Tibial artery (tissue), 4 donors: ENCODE measurements around the gene MX2.

Experiments
- DNase-seq, 2 donors: peaks; one replicate each; pipeline ENCODE4 v3.0.0-alpha.2; 2019
- H3K27ac ChIP-seq, 2 donors: fragments of 200-600 bp; sonication (generic) in 1 of 2; 1 replicate in 1 of 2; 2 replicates in 1 of 2; pipeline ENCODE4 v1.5.1; 2018 to 2019; ENCODE audit warnings: mild to moderate bottlenecking in 1 of 2
- H3K27me3 ChIP-seq, 2 donors: fragments of 200-600 bp; sonication (generic) in 1 of 2; one replicate each; pipeline versions ENCODE4 v1.5.1 to v1.6.0; 2016 to 2019
- H3K36me3 ChIP-seq, 3 donors: fragments of 200-600 bp; sonication (generic) in 2 of 3; one replicate each; pipeline ENCODE4 v1.5.1; 2016 to 2019; ENCODE audit warnings: mild to moderate bottlenecking in 2 of 3
- H3K4me1 ChIP-seq, 4 donors: fragments of 200-600 bp; sonication (generic) in 2 of 4; 1 replicate in 3 of 4; 2 replicates in 1 of 4; pipeline ENCODE4 v1.5.1; 2016 to 2019
- H3K4me3 ChIP-seq, 2 donors: fragments of 200-600 bp; sonication (generic) in 1 of 2; 1 replicate in 1 of 2; 2 replicates in 1 of 2; pipeline ENCODE4 v1.5.1; 2018 to 2019; ENCODE audit warnings: mild to moderate bottlenecking in 2 of 2
- H3K9me3 ChIP-seq, 3 donors: fragments of 200-600 bp; sonication (generic) in 1 of 3; one replicate each; pipeline ENCODE4 v1.5.1; 2016 to 2019
- CTCF ChIP-seq, 2 experiments: fragments of 200-600 bp in 1 of 2; fragments of 450-650 bp in 1 of 2; IDR thresholded peaks; one replicate each; pipeline ENCODE4 v1.5.1; 2017 to 2019; ENCODE audit warnings: antibody characterized with exemption in 2 of 2, mild to moderate bottlenecking in 1 of 2, moderate library complexity in 1 of 2
- intact Hi-C: fragments of 100-400 bp; cut with DNase I; formaldehyde crosslinking; loops from one replicate; pipeline ENCODE4 v1.15.0; 2023; ENCODE audit warnings: low total_unique reads

Gene MX2

GRCh38 chr21:41360072-41360821, 1.6 kb upstream of the MX2 start:
- H3K27me3 ChIP-seq, result no peaks in the 10 kb centered on the region
- H3K36me3 ChIP-seq, result no peaks in the 10 kb centered on the region
- H3K9me3 ChIP-seq, result no peaks in the 10 kb centered on the region
- no peak overlapping the region for H3K4me3 ChIP-seq
- TF ChIP-seq CTCF (IDR thresholded peaks at IDR 0.05), result no peak
- peak; percentile 72 to 76 for DNase-seq
- H3K4me1 ChIP-seq, result peaks cover 0 to 11% (median 0%) of the 10 kb centered on the region in 4 donors
- H3K27ac ChIP-seq, result peak overlapping the region; percentile 7
- intact Hi-C loops, result no loop called here

DNA sequence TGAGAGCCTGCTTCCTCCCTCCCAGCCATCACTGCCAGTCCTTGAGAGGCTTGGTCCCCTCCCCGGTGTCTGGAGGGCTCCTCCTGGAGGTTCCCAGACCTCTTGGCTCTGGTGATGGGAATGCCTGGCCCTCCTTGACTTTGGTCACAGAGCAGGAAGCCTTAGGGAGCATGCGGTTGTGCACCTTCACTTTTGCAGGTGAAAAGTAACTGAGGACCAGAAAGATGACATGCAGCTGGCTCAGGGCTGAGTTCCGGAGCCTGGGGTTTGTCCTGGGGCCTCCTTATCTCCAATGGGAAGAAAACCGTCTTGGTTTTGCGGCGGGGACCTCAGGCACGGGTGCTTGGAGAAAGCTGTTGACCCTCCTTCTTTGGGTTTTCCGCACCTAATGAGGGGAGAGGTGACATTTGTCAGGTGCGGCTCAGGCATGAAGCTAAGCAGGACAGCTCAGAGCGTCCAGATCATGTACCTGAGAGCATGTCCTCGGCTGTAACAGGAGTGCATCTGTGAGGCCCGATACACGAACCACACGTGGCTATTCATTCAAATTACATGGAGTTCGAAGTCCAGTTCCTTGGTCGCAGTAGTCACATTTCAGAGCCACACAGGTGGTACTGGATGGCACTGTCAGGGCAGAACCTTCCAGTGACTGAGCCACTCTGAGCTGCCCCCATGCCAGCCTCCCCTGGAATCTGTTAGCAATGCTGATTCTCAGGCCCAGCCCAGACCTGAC, 608 bp upstream of the MX2 start:
- Histone ChIP-seq H3K36me3 (no peaks in the 10 kb centered on the region), H3K4me1 (peaks cover 0 to 11% (median 0%) of the 10 kb centered on the region in 4 donors), H3K27me3 (no peaks in the 10 kb centered on the region), H3K27ac (peak overlapping the region; percentile 40 to 51), H3K4me3 (peak overlapping the region; percentile 35 to 38), H3K9me3 (no peaks in the 10 kb centered on the region)
- intact Hi-C loops, result no loop called here
- no peak for DNase-seq
- no peak for TF ChIP-seq CTCF (IDR thresholded peaks at IDR 0.05)

DNA sequence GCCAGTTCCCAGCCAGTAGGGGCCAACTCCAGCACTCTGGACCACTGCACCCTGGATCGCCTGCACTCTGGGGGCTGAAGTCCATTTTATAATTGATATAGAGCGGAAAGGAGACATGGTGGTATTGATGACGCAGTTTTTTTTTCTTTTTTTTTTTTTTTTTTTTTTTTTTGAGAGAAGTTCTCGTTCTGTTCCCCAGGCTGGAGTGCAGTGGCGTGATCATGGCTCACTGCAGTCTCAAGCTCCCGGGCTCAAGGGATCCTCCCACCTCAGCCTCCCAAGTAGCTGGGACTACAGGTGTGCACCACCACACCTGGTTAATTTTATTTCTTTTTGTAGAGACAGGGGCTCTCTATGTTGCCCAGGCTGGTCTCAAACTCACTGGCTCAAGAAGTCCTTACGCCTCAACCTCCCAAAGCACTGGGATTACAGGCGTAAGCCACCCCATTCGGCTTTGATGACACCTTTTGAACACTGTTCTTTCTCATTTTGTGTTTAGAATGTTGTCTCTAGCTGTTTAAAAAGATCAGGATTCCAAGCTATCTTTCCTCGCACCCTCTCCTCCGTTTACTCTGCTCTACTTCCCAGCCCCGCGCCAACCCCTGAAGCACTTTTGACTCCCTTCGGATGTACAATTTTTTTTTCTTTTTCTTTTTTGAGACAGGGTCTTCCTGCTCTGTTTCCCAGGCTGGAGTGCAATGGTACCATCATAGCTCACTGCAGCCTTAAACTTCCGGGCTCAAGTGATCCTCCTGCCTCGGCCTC, 960 bp downstream of the MX2 start:
- H3K36me3 ChIP-seq, result no peaks in the 10 kb centered on the region
- H3K4me1 ChIP-seq, result peaks cover 0 to 11% (median 0%) of the 10 kb centered on the region in 4 donors
- no peak for TF ChIP-seq CTCF (IDR thresholded peaks at IDR 0.05)
- intact Hi-C loops, result no loop called here
- no peaks in the 10 kb centered on the region for H3K9me3 ChIP-seq
- DNase-seq, result no peak
- peak overlapping the region; percentile 35 to 38 for H3K4me3 ChIP-seq
- H3K27ac ChIP-seq, result peak overlapping the region in 1 of 2 donors; percentile 51
- no peaks in the 10 kb centered on the region for H3K27me3 ChIP-seq

DNA sequence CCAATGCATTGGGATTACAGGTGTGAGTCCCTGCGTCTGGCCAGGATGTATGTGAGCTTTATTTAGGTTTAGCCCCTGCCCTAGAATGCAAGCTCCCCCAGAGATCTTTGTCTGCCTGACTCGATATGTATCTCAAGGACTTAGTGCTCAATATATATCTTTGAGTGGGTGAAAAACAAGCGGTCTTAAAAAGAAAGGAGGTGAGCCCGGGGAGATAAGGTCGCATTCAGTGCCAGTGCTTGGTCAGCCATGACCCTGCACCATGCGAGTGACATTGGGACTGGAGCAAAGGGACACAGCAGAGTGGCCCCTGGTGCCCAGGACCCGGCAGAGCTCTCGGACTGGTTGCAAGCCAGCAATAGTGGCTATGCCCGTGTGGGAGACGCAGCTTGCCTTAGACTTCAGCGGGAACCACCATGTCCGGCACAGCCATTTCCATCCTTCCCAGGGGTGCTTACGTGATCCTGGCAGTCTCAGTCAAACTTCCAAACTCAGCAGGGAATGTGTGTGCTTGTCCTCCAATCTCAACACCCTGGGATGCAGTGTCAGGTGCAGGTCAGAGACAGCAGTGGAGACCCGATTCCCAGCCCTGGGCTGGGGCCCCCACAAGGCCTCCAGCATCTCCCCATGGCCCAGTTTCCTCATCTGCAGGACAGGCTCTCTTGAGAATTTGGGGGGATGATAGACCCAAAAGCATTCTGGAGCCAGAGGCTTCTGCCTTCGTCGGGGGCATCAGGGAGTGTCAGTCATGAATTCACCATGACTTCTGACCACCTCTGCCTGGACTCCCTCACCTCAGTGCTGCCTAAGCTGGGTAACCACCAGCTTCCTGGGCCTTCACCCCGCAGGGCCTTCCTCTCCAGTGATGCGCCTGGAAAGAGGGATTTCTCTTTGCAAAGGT, 1.8 kb downstream of the MX2 start:
- DNase-seq, result peak in 1 of 2 donors; percentile 11
- no peak overlapping the region for H3K4me3 ChIP-seq

More for the DNA sequence above, 1.8 kb downstream of the MX2 start:
- Histone ChIP-seq H3K4me1 (peaks cover 0 to 11% (median 0%) of the 10 kb centered on the region in 4 donors), H3K36me3 (no peaks in the 10 kb centered on the region), H3K27ac (no peak overlapping the region), H3K27me3 (no peaks in the 10 kb centered on the region), H3K9me3 (no peaks in the 10 kb centered on the region)
- no peak for TF ChIP-seq CTCF (IDR thresholded peaks at IDR 0.05)
- intact Hi-C loops, result no loop called here
